IPS-18a (cell line): ENCODE data around the gene ANXA4.
"Not testable (repeated sequence)": the region's sequence is repeated elsewhere in the genome, so short reads cannot be mapped to it uniquely, and the experiment has no call there.

Experiments used
- H3K27ac ChIP-seq: one replicate; pipeline ENCODE4 v1.5.1; 2013; ENCODE audit warnings: low read length
- H3K27me3 ChIP-seq: one replicate; pipeline ENCODE4 v1.6.1; 2013; ENCODE audit warnings: mild to moderate bottlenecking, low read length; ENCODE audit not compliant: control insufficient read depth, insufficient read depth
- H3K36me3 ChIP-seq: one replicate; pipeline ENCODE4 v1.6.1; 2013; ENCODE audit warnings: low read depth, low read length; ENCODE audit not compliant: control insufficient read depth
- H3K4me1 ChIP-seq: one replicate; pipeline ENCODE4 v1.6.1; 2013; ENCODE audit warnings: low read depth, low read length; ENCODE audit not compliant: control insufficient read depth
- H3K4me3 ChIP-seq: one replicate; pipeline ENCODE4 v1.5.1; 2013; ENCODE audit warnings: low read length
- H3K9ac ChIP-seq: one replicate; pipeline ENCODE4 v1.6.1; 2013; ENCODE audit warnings: mild to moderate bottlenecking, low read length, moderate library complexity
- H3K9me3 ChIP-seq: one replicate; pipeline ENCODE4 v1.6.1; 2013; ENCODE audit warnings: low read depth, low read length; ENCODE audit not compliant: control insufficient read depth

ANXA4 gene

GRCh38 chr2:69829256-69830044 lies 87.5 kb downstream of the ANXA4 start, which contains the start of gene GMCL1:
GMCL1 (plus strand) TSS chr2:69829660; CDS start chr2:69829893, 233 bp downstream.
- Histone ChIP-seq H3K9ac (peak within 1 kb of the TSS; percentile 84), H3K27ac (peak within 1 kb of the TSS; percentile 78), H3K36me3 (peaks cover 8% of the 10 kb centered on the region), H3K4me1 (peaks cover 8% of the 10 kb centered on the region), H3K4me3 (peak within 1 kb of the TSS; percentile 94), H3K9me3 (no peaks in the 10 kb centered on the region), H3K27me3 (no peaks in the 10 kb centered on the region)

GRCh38 chr2:69830045-69830905 lies 88.3 kb downstream of the ANXA4 start:
- H3K27ac ChIP-seq = no peak overlapping the region
- H3K27me3 ChIP-seq = no peaks in the 10 kb centered on the region
- H3K9me3 ChIP-seq = no peaks in the 10 kb centered on the region
- H3K36me3 ChIP-seq = peaks cover 8% of the 10 kb centered on the region
- H3K9ac ChIP-seq = peak overlapping the region; percentile 66
- H3K4me1 ChIP-seq = peaks cover 8% of the 10 kb centered on the region
- H3K4me3 ChIP-seq = peak overlapping the region; percentile 94

- not testable (repeated sequence) for H3K36me3 ChIP-seq, H3K9ac ChIP-seq, H3K27me3 ChIP-seq, H3K27ac ChIP-seq, H3K4me1 ChIP-seq, H3K9me3 ChIP-seq
- peak overlapping the region; percentile 94 for H3K4me3 ChIP-seq
Measured at GRCh38 chr2:69830906-69831241, 88.9 kb downstream of the ANXA4 start.

- Histone ChIP-seq H3K4me1 (peaks cover 8% of the 10 kb centered on the region), H3K9me3 (no peaks in the 10 kb centered on the region), H3K27ac (no peak overlapping the region), H3K4me3 (peak overlapping the region; percentile 94), H3K9ac (no peak overlapping the region), H3K36me3 (peaks cover 8% of the 10 kb centered on the region), H3K27me3 (no peaks in the 10 kb centered on the region)
Measured at GRCh38 chr2:69831354-69831905, 89.5 kb downstream of the ANXA4 start.

GRCh38 chr2:69833752-69834151 lies 91.8 kb downstream of the ANXA4 start:
- Histone ChIP-seq H3K27me3 (no peaks in the 10 kb centered on the region), H3K36me3 (peaks cover 19% of the 10 kb centered on the region), H3K9me3 (no peaks in the 10 kb centered on the region), H3K9ac (no peak overlapping the region), H3K27ac (no peak overlapping the region), H3K4me3 (no peak overlapping the region), H3K4me1 (peaks cover 3% of the 10 kb centered on the region)

- Histone ChIP-seq H3K36me3 (peaks cover 34% of the 10 kb centered on the region), H3K9ac (no peak overlapping the region), H3K27me3 (no peaks in the 10 kb centered on the region), H3K4me1 (no peaks in the 10 kb centered on the region), H3K27ac (no peak overlapping the region), H3K4me3 (no peak overlapping the region), H3K9me3 (no peaks in the 10 kb centered on the region)
Measured at GRCh38 chr2:69835666-69836065, 93.7 kb downstream of the ANXA4 start.

GRCh38 chr2:69836316-69836715 lies 94.4 kb downstream of the ANXA4 start:
- Histone ChIP-seq H3K27me3 (no peaks in the 10 kb centered on the region), H3K4me1 (no peaks in the 10 kb centered on the region), H3K9me3 (no peaks in the 10 kb centered on the region), H3K4me3 (no peak overlapping the region), H3K27ac (no peak overlapping the region), H3K36me3 (peaks cover 39% of the 10 kb centered on the region), H3K9ac (no peak overlapping the region)

- H3K4me1 ChIP-seq = no peaks in the 10 kb centered on the region
- no peak overlapping the region for H3K27ac ChIP-seq
- no peaks in the 10 kb centered on the region for H3K27me3 ChIP-seq
- H3K9me3 ChIP-seq = no peaks in the 10 kb centered on the region
- H3K36me3 ChIP-seq = peaks cover 46% of the 10 kb centered on the region
- H3K9ac ChIP-seq = no peak overlapping the region
- H3K4me3 ChIP-seq = no peak overlapping the region
Measured at GRCh38 chr2:69837533-69837932, 95.6 kb downstream of the ANXA4 start.

GRCh38 chr2:69843993-69844392 lies 102.1 kb downstream of the ANXA4 start:
- H3K4me3 ChIP-seq = no peak overlapping the region
- no peaks in the 10 kb centered on the region for H3K4me1 ChIP-seq
- H3K27ac ChIP-seq = no peak overlapping the region
- H3K36me3 ChIP-seq = peaks cover 60% of the 10 kb centered on the region
- no peaks in the 10 kb centered on the region for H3K27me3 ChIP-seq
- no peak overlapping the region for H3K9ac ChIP-seq
- no peaks in the 10 kb centered on the region for H3K9me3 ChIP-seq

- H3K36me3 ChIP-seq = peaks cover 58% of the 10 kb centered on the region
- H3K4me3 ChIP-seq = no peak overlapping the region
- H3K27ac ChIP-seq = no peak overlapping the region
- no peaks in the 10 kb centered on the region for H3K9me3 ChIP-seq
- H3K27me3 ChIP-seq = no peaks in the 10 kb centered on the region
- no peaks in the 10 kb centered on the region for H3K4me1 ChIP-seq
- no peak overlapping the region for H3K9ac ChIP-seq
Measured at GRCh38 chr2:69844560-69844959, 102.6 kb downstream of the ANXA4 start.

GRCh38 chr2:69846182-69847067 lies 104.5 kb downstream of the ANXA4 start:
- Histone ChIP-seq H3K4me1 (no peaks in the 10 kb centered on the region), H3K27me3 (no peaks in the 10 kb centered on the region), H3K9ac (no peak overlapping the region), H3K9me3 (no peaks in the 10 kb centered on the region), H3K27ac (no peak overlapping the region), H3K4me3 (no peak overlapping the region), H3K36me3 (peaks cover 59% of the 10 kb centered on the region)
